Brain pericyte (primary cell): Measurements from ENCODE around the gene AXDND1.
A peak's percentile ranks its signal among the peaks of the same experiment; 100 is the strongest.
"Not testable (repeated sequence)": the region's sequence is repeated elsewhere in the genome, so short reads cannot be mapped to it uniquely, and the experiment has no call there.

Experiments used
- DNase-seq: peaks from one replicate; pipeline ENCODE4 v3.0.0-alpha.2; 2012; ENCODE audit warnings: low read depth, low spot score

AXDND1 gene

DNA sequence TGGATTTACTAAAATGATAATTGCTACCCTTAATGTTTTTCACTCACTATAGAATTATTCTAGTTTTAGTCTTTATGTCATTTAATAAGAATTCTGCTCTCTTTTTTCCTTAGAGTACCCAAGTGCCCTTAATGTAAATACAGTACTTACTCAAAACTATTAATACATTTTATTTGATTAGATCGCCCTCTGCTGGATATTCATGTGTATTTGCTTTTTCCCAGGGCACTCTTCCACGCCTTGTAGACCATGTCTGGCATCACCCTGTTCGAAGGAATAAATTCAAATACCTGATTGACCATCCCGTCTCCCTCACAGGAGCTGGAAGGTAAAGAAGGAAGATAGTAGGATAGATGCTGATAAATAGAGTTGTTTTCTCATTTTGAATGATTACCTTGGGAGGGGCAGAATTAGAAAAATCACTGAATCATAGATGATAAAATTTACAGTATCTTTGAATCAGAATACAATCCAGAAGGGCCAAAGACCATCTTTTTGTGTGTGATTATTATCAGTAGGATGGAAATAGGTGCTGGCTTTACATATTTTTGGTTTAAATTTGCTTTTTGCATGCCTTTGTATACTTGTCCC is 4.1 kb downstream of the AXDND1 start:
- DNase-seq: peak; percentile 31

DNA sequence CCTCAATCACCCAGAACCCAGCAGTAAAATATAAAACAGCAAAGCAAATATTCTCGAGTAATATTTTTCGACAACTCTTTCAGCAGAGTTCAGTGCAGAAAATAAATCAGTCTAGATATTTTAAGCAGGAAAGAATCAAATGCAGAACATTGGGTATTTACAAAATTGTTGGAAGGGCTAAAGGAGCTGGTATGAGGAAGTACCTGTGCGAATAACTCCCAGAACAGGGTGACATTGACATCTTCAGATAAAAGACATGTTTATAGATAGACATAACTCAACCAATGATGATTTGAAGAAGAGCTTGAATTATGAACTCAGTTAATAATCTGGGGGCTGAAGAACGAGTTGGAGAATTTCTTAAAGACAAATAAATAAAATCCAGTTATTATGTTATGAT is 6.4 kb downstream of the AXDND1 start:
- no peak for DNase-seq

- DNase-seq: no peak
Observed at GRCh38 chr1:179376223-179376622, 10.5 kb downstream of the AXDND1 start.

DNA sequence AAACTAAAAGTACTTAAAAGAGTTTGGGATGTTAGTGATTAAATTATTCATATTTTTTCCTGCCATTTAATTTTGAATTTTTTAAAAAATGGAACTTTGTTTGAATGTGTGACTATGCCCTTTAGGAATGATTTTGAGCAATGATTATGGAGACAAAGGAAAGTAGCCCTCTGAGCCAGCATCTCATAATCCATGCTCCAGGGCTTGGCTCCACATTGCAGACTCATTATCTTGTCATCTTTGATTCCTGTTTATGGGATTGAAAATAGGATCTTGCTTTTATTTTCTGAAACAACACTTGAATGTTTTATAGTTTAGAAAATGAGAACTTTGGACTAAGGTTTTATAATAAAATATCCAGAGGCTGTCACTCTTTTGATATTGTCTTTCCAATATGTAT is 14.5 kb downstream of the AXDND1 start:
- no peak for DNase-seq

DNA sequence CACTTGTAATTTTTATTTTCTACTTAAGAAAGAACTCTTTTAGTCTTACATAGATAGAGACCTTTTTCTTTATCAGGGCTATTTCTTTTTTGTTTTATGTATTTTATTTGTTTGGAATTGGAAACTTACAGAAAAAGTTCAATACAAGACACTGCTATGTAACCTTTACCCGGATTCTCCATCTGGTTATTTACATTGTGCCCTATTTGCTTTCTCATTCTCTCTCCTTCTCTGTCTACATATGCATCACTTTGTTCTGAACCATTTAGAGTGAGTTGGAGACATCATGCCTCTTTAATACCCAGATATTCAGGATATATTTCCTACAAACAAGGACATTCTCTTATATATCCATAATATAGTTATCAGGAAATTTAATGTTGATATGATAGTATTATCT is 18.3 kb downstream of the AXDND1 start:
- DNase-seq: no peak

DNA sequence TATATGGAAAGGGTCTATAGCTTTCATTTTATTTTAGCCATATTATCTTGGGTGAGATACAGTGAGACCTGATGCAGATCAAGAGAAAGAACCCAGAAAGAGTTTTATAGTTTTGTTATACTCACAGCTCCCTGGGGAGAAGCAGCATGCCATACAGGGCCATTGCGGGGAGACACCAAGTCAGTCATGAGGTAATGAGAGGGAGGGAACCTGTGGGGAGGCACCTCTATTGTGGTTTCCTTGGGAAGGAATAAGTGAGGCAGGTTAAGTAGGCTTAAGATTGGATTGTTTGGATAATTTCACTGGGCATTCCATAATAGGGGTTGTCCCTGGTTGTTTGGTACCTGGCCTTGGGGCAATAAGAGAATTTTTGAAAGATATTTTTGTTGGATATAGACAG is 19.7 kb downstream of the AXDND1 start:
- DNase-seq: no peak

GRCh38 chr1:179393721-179394120 is 27.9 kb downstream of the AXDND1 start:
- no peak for DNase-seq

GRCh38 chr1:179399399-179399798 is 33.6 kb downstream of the AXDND1 start:
- not testable (repeated sequence) for DNase-seq

GRCh38 chr1:179417760-179418159 is 52.0 kb downstream of the AXDND1 start:
- not testable (repeated sequence) for DNase-seq

GRCh38 chr1:179418706-179419105 is 52.9 kb downstream of the AXDND1 start:
- DNase-seq: not testable (repeated sequence)

DNA sequence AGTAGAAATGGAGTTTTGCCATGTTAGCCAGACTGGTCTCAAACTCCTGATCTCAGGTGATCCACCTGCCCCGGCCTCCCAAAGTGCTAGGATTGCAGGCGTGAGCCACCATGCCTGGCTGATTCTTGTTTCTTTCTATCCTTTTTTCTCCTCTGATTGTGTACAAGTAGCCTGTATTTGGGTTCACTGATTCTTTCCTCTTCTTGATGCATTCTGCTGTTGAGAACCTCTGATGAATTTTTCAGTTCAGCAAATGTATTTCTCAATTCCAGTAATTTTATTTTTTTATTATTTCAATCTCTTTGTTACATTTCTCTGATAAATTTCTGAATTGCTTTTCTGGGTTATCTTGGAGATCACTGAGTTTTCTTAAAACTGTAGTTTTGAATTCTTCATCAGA is 58.8 kb downstream of the AXDND1 start:
- no peak for DNase-seq

DNA sequence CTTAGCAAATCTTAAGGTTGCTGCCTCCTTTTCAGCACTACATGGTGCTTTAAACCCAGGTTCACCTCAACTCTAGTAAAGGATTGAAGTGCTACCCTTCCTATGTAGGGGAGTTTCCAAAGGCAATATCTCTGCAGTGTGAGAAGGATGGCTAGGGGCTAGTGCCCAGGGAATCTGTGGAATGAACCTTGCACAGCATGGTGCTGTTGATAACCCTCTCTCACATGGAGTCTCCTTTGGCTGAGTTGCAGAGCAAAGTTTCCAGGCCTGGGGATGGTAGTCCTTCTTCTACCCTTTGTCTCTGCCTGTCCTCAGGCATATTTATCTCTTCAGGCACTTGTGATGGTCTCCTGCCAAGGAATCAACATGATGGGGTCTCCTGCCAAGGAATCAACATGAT is 59.4 kb downstream of the AXDND1 start:
- no peak for DNase-seq

DNA sequence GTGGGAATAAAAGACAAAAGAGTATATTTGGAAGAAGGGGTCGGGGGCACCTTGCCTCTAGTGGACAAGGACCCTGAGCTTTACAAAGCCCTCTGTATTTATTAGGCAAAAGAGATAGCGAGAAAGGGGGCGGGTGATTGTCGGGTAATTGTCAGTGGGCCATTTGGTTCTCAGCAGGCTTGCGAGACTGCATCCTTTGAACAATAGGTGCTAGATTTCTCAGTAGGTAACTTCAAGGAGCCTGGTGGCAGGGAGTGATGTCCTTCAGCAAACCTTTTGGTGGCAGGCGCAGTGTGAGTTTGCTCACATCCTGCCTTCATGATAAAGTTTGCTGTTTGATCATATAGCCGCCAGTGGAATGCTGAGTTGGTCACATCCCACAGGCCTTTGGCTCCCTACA is 71.4 kb downstream of the AXDND1 start:
- no peak for DNase-seq

DNA sequence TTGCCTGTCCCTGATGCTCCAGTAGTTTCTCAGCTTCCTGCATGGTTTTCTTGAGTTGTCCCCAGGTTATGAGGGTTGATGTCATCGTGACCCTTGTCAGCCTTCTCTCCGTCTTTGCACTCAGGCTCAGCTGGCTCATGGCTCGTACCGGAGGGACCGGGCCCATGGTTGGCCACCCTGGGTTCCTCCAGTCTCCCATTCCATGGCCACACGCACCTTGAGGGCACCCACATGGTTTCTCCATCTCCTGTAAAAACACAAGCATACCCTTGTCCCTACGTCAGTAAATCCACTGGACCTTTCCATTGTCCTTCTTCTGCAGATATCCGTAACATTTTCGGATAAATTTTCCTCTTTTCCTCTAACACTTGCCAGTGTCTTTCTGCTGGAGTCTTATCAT is 73.9 kb downstream of the AXDND1 start:
- not testable (repeated sequence) for DNase-seq

DNA sequence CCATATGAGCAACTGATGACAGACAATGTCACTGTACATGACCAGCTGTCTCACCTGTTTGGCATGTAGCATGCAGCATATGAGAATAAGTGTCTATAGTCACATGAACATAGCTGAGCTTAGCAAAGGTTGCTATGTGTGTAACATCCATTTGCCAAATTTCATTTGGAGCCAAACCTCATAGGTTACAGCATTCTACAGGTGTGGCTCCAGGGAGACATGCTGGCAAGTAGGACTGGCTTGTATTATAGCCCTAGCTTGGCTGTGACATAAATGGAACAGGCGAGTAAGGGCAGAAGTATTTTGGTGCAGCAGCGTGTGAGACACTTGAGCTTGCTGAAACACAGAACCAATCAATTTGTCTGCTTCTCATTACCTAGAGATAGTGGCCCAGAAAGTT is 74.5 kb downstream of the AXDND1 start:
- DNase-seq: not testable (repeated sequence)

DNA sequence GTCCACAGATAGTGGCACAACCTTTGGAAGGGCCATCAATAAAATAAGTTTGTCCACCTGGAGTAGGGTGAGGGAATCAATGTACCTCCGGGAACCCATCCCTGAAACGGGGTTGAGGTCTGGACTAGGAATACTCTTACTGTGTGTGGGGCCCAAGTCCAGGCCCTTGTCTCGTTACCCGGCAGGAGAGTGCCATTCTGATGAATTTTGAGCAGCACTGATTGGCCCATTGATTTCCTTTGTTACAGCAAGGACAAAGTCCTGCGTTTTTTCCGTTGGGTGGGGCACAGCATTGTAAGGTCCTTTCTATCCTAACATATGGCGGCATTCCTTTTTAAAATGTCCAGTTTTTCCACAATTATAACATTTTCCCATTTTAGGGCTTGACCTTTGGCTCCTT is 75.2 kb downstream of the AXDND1 start:
- no peak for DNase-seq

GRCh38 chr1:179441501-179441900 is 75.7 kb downstream of the AXDND1 start:
- no peak for DNase-seq

GRCh38 chr1:179442846-179443245 is 77.1 kb downstream of the AXDND1 start:
- DNase-seq: not testable (repeated sequence)

- DNase-seq: no peak
Observed at GRCh38 chr1:179445593-179445992, 79.8 kb downstream of the AXDND1 start.

GRCh38 chr1:179447489-179447888 is 81.7 kb downstream of the AXDND1 start:
- DNase-seq: no peak

DNA sequence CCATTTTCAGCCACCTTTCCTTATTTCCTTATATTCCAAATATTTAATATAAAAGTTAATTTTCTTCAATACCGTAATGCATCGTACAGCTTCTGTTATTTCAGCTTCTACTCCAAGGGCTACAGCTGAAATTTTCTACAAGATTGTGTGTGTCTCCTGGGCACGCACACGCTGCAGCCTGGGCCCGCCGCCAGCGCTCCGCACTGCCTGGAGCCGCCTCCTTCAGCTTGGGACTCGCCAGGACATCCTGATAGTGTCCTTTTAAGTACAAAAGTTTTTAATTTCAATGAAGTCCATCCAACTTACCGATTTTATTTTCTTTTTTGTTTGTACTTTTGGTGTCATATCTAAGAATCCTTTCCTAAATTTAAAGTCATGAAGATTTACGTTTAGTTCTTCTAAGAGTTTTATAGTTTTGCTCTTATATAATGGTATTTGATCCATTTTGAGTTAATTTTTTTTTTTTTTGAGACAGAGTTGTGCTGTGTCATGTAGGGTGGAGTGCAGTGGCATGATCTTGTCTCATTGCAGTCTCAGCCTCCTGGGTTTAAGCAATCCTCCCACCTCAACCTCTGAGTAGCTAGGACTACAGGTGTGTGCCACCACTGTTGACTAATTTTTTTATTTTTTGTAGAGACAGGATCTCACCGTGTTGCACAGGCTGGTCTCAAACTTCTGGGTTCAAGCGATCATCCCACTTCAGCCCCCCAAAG is 82.8 kb downstream of the AXDND1 start:
- DNase-seq: no peak

GRCh38 chr1:179459606-179460206 is 93.9 kb downstream of the AXDND1 start:
- DNase-seq: not testable (repeated sequence)

DNA sequence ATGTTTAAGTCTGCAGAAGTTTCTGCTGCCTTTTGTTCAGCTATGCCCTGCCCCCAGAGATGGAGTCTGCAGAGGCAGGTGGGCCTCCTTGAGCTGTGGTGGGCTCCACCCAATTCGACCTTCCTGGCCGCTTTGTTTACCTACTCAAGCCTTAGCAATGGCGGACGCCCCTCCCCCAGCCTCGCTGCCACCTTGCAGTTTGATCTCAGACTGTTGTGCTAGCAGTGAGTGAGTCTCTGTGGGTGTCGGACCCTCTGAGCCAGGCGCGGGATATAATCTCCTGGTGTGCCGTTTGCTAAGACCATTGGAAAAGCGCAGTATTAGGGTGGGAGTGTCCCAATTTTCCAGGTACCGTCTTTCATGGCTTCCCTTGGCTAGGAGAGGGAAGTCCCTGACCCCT is 99.9 kb downstream of the AXDND1 start:
- DNase-seq: not testable (repeated sequence)
